GM11168 (cell line): ENCODE data around the gene IFNK.
"Not testable (repeated sequence)": the region's sequence is repeated elsewhere in the genome, so short reads cannot be mapped to it uniquely, and the experiment has no call there.

Experiments
- in situ Hi-C: fragments of 300-500 bp; cut with MboI; formaldehyde crosslinking; loops from one replicate; pipeline ENCODE4 v1.12.0; 2022; ENCODE audit warnings: low sequenced_read_pairs; ENCODE audit not compliant: unreplicated experiment

The IFNK gene, protein sequence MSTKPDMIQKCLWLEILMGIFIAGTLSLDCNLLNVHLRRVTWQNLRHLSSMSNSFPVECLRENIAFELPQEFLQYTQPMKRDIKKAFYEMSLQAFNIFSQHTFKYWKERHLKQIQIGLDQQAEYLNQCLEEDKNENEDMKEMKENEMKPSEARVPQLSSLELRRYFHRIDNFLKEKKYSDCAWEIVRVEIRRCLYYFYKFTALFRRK

DNA sequence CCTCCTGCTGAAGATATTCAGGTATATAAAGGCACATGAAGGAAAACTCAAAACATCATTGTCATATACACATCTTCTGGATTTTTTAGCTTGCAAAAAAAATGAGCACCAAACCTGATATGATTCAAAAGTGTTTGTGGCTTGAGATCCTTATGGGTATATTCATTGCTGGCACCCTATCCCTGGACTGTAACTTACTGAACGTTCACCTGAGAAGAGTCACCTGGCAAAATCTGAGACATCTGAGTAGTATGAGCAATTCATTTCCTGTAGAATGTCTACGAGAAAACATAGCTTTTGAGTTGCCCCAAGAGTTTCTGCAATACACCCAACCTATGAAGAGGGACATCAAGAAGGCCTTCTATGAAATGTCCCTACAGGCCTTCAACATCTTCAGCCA, at the start of gene IFNK:
Gene IFNK (plus strand): TSS at position 55 of the 400 bp plus-strand sequence. CDS start 47 bp downstream, at position 102.
- in situ Hi-C loops: loop anchor here (10.0 kb wide), 1 partner anchor 79 kb away; no protein-coding TSS in a partner anchor

- in situ Hi-C loops: no loop called here
Measured at GRCh38 chr9:27474305-27474704, 49.8 kb upstream of the IFNK start.

GRCh38 chr9:27475057-27475595, 49.0 kb upstream of the IFNK start:
- in situ Hi-C loops: no loop called here

DNA sequence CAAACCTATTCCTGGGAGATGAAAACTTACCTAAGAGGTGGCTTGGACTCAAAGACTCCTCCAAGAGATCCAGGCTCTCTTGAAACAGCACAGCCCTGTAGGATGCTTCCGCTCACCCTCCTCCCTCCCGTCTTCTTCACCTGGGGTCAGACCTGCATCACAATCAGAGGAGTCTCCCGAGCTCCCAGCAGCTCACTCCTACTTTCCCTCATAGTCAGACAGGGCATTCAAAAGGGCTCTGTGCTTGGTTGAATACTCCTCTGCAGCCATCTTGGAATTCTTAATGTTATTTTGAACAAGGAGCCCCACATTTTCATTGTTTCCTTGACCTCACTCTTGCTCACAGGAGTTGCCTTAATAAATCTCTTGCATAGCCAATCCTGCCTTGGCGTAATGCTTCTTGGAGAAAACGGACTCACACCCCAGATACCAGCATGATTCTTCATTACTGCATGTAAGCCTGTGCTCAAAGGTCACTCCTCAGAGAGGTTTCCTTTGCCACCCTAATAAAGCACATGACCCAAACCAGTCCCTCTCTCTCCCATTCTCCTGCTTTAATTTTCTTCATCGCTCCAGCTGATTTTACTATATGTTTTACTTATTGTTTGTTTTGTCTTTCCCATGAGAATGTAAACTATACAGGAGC, 47.1 kb upstream of the IFNK start:
- in situ Hi-C loops: no loop called here

- in situ Hi-C loops: no loop called here
Measured at GRCh38 chr9:27478322-27478721, 45.8 kb upstream of the IFNK start.

GRCh38 chr9:27482709-27483108, 41.4 kb upstream of the IFNK start:
- in situ Hi-C loops: no loop called here

DNA sequence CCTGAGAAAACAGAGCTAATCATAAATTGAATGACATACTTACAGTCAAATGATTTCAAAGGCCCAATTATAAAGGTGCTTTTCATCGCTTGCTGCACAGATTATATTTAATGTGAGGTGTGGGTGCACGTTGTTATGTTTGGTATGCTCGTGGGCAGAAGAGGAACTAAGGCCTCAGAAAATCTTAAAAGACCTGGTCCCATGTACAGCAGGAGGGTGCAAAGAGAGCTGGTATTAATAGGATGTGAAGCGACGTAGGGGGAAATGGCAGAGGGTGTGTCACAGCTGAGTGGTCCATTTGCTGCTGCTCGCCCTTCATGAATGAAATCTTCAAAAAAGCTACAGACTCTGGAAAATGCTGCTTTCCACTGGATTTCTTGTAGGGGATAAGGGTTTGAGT, 40.5 kb upstream of the IFNK start:
- in situ Hi-C loops: no loop called here

GRCh38 chr9:27485158-27485557, 38.9 kb upstream of the IFNK start:
- in situ Hi-C loops: no loop called here

DNA sequence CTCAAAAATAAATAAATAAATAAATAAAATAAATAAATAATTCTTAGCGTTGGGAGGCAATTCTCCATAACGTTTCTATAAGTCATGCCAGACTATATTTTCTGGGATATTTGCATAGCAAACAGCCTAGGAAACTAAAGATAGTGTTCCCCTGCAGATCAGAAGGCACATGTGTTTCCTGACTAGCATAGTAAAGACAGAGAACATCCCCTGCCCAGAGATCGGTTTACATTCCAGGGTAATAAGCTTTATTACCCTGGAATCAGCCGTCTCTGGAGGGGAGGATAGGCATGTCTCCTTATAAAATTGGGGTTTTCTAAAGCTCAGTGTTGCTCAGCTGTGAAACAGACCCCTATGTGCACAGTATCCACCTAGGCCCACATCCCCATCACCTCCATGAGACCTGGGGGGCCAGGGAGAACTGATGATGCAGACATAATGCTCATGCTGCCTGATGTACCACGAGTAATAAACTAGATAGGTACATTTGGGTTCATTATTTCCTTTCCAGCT, 36.9 kb upstream of the IFNK start:
- in situ Hi-C loops: no loop called here

DNA sequence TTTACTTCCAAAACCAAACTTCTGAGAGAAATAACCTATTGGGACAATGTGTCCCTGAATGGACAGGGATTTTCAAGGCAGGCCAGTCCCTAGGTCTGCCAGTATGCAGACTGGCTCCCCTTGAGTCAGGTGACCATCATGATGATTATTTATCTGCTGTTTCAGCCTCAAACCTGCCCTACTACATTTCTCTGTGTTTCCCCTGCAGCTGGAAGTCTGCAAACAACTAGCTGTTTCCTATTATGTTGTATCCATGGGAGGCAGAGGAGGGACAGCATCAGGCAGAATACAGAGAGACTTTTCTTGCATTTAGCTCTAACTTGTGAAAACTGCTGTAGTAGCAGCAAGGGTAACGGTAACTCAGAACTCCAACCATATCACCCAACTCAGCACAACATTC, 36.2 kb upstream of the IFNK start:
- in situ Hi-C loops: no loop called here

DNA sequence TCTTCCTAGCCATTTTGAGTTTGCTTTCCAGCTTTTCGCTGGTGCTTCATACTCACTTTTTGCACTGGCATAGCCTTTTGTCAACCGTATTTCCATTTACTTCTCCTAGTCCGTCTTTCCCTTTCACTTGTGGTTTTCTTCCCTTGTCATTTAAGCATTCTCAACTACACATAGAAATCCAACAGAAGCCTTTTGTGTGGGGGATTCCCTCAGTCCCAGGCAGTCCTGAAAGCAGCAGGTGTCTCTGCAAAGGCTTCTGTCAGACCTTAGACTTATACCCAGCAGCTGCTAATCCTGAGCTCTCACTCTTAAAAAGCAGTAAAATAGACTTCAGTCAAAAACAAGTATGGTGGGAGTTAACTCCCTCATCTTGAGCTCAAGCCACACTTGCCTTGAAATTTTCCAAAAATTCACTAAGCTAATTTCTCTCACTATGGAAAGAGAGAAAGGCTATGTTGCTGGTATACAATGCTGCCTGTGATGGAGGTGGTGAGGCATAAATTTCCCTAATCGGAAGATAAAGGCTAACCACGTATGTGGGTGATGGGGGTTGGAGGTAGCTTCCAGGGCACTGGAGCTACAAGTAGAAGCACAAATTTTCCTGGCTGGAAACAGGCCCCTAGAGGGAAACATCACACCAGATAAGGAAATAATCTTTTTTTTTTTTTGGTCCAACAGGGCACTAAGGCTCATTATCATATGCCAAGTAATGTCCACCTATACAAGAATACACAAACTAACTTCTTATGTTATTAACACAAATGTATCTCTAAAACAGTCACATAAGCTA, 34.8 kb upstream of the IFNK start:
- in situ Hi-C loops: no loop called here

GRCh38 chr9:27491154-27491553, 32.9 kb upstream of the IFNK start:
- in situ Hi-C loops: no loop called here

- in situ Hi-C loops: no loop called here
Measured at GRCh38 chr9:27495480-27496134, 28.5 kb upstream of the IFNK start.

GRCh38 chr9:27496135-27496504, 28.0 kb upstream of the IFNK start:
- in situ Hi-C loops: no loop called here

GRCh38 chr9:27497883-27498417, 26.1 kb upstream of the IFNK start:
- in situ Hi-C loops: no loop called here

DNA sequence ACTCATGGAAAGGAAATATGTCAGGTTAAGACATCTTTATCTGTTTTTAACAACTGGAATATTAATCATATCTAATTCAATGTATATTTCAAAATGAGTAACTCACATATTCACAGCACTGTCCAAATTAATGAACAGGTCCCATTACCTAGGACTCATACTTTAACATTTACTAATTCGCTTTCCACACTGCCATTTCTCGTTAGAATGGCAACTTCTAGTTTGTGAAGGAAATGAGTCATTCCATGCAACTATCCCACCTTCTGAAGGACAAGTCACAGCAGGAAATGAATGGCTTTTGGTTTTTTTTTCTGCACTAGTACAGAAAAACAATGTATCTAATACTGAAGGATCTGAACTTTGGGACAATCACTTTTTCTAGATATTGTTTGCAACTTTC, 24.6 kb upstream of the IFNK start:
- in situ Hi-C loops: no loop called here

GRCh38 chr9:27500902-27501301, 23.2 kb upstream of the IFNK start:
- in situ Hi-C loops: not testable (repeated sequence)

DNA sequence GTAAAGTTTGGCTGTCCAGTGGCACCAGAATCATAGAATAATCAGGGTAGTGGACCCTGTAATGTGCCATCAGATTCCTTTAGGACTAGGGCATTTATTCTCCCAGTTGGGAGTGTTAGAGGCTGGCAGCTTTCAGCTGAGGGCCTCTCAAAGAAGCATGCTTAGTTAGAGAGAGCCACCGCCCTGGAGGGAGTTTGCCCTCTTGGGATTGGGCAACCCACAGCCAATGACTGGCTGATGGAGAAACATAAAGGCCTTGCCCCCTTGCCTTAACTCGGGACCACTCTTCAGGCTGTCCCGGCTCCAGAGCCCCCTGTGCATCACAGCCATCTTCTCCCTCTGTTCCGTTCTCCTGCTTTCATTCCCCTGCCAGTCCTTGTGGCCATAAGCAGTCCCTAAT, 20.5 kb upstream of the IFNK start:
- in situ Hi-C loops: no loop called here

DNA sequence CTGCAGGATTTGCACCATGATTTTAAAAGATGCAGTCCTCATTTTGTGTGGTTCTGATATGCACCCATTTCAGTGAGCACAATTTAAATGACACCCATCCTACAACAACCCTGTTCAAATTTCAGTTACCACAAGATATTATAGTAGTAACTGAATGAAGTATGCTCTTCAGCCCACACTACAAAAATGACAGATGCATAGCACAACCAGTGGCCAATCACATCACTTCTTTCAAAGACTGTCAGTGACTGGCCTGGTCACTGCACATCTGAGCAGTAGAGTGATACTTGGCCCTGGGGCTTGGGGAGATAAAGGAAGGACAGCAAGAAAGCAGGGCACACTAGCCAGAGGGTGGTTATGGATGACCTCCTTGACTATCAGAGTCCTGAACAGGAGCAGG, 19.8 kb upstream of the IFNK start:
- in situ Hi-C loops: no loop called here

DNA sequence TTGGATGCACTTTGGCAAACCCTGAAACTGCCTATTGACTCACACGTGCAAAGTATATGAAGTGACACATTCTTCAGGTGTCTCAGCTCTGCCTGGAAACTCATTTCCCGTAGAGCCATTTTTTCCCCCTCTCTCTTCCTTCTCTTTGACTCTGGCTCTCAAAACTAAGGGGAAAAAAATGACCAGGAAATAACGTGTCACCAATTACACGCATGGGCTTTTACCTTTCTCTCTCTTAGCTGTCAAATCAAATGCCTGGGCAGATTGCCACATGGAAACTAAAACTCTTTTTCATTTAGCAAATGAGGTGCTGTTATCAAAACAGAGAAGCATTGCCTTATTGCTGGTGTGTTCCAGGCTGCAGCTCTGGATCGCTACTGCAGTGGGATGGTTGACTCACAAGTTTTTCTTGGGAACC, 18.3 kb upstream of the IFNK start:
- in situ Hi-C loops: no loop called here
